Hematopoietic multipotent progenitor cell treated with erythropoietin and hydrocortisone succinate and interleukin-3 and kit ligand, for 4 days (in vitro differentiated cells): ENCODE results near the gene HPCAL1.
A peak's percentile ranks its signal among the peaks of the same experiment; 100 is the strongest.

ENCODE experiments used
- DNase-seq: peaks from one replicate; pipeline ENCODE4 v3.0.0-alpha.2; 2015

HPCAL1 gene

GRCh38 chr2:10372203-10372861 is 69.6 kb downstream of the HPCAL1 start:
- DNase-seq = no peak

- DNase-seq = no peak
These were observed 70.1 kb downstream of the HPCAL1 start for GRCh38 chr2:10372862-10373240.

- DNase-seq = no peak
These were observed 71.2 kb downstream of the HPCAL1 start for GRCh38 chr2:10373931-10374330.

- DNase-seq = no peak
These were observed 71.7 kb downstream of the HPCAL1 start for GRCh38 chr2:10374362-10374943.

GRCh38 chr2:10375570-10376281 is 73.0 kb downstream of the HPCAL1 start:
- DNase-seq = peak; percentile 64

- DNase-seq = no peak
These were observed 74.5 kb downstream of the HPCAL1 start for GRCh38 chr2:10377052-10377746.

- DNase-seq = no peak
These were observed 75.0 kb downstream of the HPCAL1 start for GRCh38 chr2:10377747-10378085.

- peak; percentile 40 for DNase-seq
These were observed 75.5 kb downstream of the HPCAL1 start for GRCh38 chr2:10378189-10378588.

- peak; percentile 71 for DNase-seq
These were observed 77.6 kb downstream of the HPCAL1 start for GRCh38 chr2:10380048-10380926.

- DNase-seq = no peak
These were observed 79.3 kb downstream of the HPCAL1 start for GRCh38 chr2:10381997-10382353.

GRCh38 chr2:10382354-10383061 is 79.8 kb downstream of the HPCAL1 start:
- peak; percentile 85 for DNase-seq

GRCh38 chr2:10383960-10384734 is 81.4 kb downstream of the HPCAL1 start:
- DNase-seq = no peak

GRCh38 chr2:10385501-10385900 is 82.8 kb downstream of the HPCAL1 start:
- DNase-seq = no peak

- no peak for DNase-seq
These were observed 83.4 kb downstream of the HPCAL1 start for GRCh38 chr2:10385933-10386773.

GRCh38 chr2:10387033-10387432 is 84.3 kb downstream of the HPCAL1 start:
- DNase-seq = no peak

- DNase-seq = no peak
These were observed 86.4 kb downstream of the HPCAL1 start for GRCh38 chr2:10388954-10389560.

GRCh38 chr2:10389573-10389972 is 86.9 kb downstream of the HPCAL1 start:
- DNase-seq = no peak

- no peak for DNase-seq
These were observed 87.7 kb downstream of the HPCAL1 start for GRCh38 chr2:10390369-10390801.

- no peak for DNase-seq
These were observed 89.4 kb downstream of the HPCAL1 start for GRCh38 chr2:10392100-10392499.

- DNase-seq = no peak
These were observed 89.8 kb downstream of the HPCAL1 start for GRCh38 chr2:10392548-10392947.
